Measurements from ENCODE around the gene PNCK.

PNCK gene

GRCh38 chrX:153626863-153627674 lies 46.5 kb downstream of the PNCK start:
- DNase-seq (ENCODE audit: low spot score): no peak
- TF ChIP-seq CTCF (IDR thresholded peaks at IDR 0.05; ENCODE audit: extremely low read depth, insufficient read depth, missing control alignments): no peak
- in situ Hi-C loops (cut with MboI; ENCODE audit: low pct_unique_long_range_greater_than_20kb, low sequenced_read_pairs, unreplicated experiment): no loop called here

GRCh38 chrX:153626025-153626633 lies 47.5 kb downstream of the PNCK start:
- TF ChIP-seq CTCF (IDR thresholded peaks at IDR 0.05; ENCODE audit: extremely low read depth, insufficient read depth, missing control alignments): no peak
- in situ Hi-C loops (cut with MboI; ENCODE audit: low pct_unique_long_range_greater_than_20kb, low sequenced_read_pairs, unreplicated experiment): no loop called here
- DNase-seq (ENCODE audit: low spot score): no peak

GRCh38 chrX:153625271-153626024 lies 48.2 kb downstream of the PNCK start:
- in situ Hi-C loops (cut with MboI; ENCODE audit: low pct_unique_long_range_greater_than_20kb, low sequenced_read_pairs, unreplicated experiment): no loop called here
- no peak for DNase-seq (ENCODE audit: low spot score)
- no peak for TF ChIP-seq CTCF (IDR thresholded peaks at IDR 0.05; ENCODE audit: extremely low read depth, insufficient read depth, missing control alignments)

- no peak for DNase-seq (ENCODE audit: low spot score)
- TF ChIP-seq CTCF (IDR thresholded peaks at IDR 0.05; ENCODE audit: extremely low read depth, insufficient read depth, missing control alignments): no peak
- in situ Hi-C loops (cut with MboI; ENCODE audit: low pct_unique_long_range_greater_than_20kb, low sequenced_read_pairs, unreplicated experiment): no loop called here
Observed at GRCh38 chrX:153624196-153625091, 49.2 kb downstream of the PNCK start.

- TF ChIP-seq CTCF (IDR thresholded peaks at IDR 0.05; ENCODE audit: extremely low read depth, insufficient read depth, missing control alignments): no peak
- DNase-seq (ENCODE audit: low spot score): no peak
- in situ Hi-C loops (cut with MboI; ENCODE audit: low pct_unique_long_range_greater_than_20kb, low sequenced_read_pairs, unreplicated experiment): no loop called here
Observed at GRCh38 chrX:153623310-153624029, 50.1 kb downstream of the PNCK start.

Data from GM13977 (cell line).